ENCODE data around the gene SIT1. TPM values are rescaled to one million over a fixed set of nuclear protein-coding genes. Genes with fewer than 3 reads are reported as not detected.
"Not testable (repeated sequence)": the region's sequence is repeated elsewhere in the genome, so short reads cannot be mapped to it uniquely, and the experiment has no call there.

The SIT1 gene
- polyA plus RNA-seq, 1 experiment = not detected

DNA sequence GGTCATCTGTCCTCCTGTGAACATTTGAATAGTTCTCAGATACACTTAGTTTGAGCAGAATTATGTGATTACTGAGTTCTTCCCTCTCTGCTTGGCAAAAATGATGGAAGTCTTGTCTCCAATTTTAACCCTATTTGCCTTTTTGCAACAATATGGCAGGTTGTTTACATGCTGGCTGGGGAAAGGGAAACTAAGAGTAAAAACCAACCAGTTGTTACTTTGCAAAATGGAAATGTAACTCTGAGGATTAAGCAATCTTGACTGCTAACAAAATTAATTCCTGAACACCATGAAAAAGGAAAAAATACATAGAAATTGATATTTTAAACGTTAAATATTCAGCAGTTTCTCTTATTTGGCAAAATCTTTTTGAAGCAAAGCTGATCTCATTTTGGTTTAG is 11.1 kb downstream of the SIT1 start:
- POLR2A ChIA-PET = no interaction called here
- TF ChIP-seq, protein P1, sequence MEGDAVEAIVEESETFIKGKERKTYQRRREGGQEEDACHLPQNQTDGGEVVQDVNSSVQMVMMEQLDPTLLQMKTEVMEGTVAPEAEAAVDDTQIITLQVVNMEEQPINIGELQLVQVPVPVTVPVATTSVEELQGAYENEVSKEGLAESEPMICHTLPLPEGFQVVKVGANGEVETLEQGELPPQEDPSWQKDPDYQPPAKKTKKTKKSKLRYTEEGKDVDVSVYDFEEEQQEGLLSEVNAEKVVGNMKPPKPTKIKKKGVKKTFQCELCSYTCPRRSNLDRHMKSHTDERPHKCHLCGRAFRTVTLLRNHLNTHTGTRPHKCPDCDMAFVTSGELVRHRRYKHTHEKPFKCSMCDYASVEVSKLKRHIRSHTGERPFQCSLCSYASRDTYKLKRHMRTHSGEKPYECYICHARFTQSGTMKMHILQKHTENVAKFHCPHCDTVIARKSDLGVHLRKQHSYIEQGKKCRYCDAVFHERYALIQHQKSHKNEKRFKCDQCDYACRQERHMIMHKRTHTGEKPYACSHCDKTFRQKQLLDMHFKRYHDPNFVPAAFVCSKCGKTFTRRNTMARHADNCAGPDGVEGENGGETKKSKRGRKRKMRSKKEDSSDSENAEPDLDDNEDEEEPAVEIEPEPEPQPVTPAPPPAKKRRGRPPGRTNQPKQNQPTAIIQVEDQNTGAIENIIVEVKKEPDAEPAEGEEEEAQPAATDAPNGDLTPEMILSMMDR (IDR thresholded peaks at IDR 0.05; ENCODE audit: insufficient read depth, low read depth, low read length) = no peak
- CTCF ChIA-PET = interaction anchor here (0.6 to 1.7 kb wide), 3 partner anchors 19 to 28 kb away, joined by 3 to 8 read pairs (median 3); partner anchors contain the start of gene CCDC107

DNA sequence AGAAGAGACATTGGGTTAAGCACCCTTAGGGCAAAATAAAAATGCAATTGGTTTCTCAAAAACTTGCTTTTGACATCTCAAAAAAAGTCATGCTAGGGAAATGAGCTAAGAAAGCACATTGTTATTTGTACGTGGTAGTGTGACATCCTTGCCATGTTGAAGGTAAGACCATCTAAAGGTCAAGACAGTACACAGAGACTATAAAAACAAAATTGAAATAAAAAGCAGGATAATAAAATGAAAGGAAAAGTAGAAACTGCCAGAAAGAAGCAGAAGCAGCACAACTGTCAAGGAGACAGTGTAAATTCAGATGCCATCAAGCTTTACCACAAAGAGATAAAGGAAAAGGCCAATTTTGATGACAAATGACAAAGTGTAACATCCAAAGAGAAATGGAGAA is 11.5 kb downstream of the SIT1 start:
- H3K36me3 ChIP-seq (ENCODE audit: control insufficient read depth, insufficient read depth, low read length); H3K4me3 ChIP-seq (ENCODE audit: low read depth, low read length); DNase-seq (ENCODE audit: low read depth); H3K27me3 ChIP-seq (ENCODE audit: control insufficient read depth, insufficient read depth, low read length); POLR2A ChIA-PET: not testable (repeated sequence)
- CTCF ChIA-PET = interaction anchor here (1.7 kb wide), 1 partner anchor 28 kb away, joined by 8 read pairs; no protein-coding TSS in a partner anchor

More for the DNA sequence above, 11.1 kb downstream of the SIT1 start:
- DNase-seq (ENCODE audit: low read depth) = no peak
- Histone ChIP-seq H3K4me3 (ENCODE audit: low read depth, low read length) (no peak overlapping the region), H3K36me3 (ENCODE audit: control insufficient read depth, insufficient read depth, low read length) (no peaks in the 10 kb centered on the region), H3K27me3 (ENCODE audit: control insufficient read depth, insufficient read depth, low read length) (no peaks in the 10 kb centered on the region)

DNA sequence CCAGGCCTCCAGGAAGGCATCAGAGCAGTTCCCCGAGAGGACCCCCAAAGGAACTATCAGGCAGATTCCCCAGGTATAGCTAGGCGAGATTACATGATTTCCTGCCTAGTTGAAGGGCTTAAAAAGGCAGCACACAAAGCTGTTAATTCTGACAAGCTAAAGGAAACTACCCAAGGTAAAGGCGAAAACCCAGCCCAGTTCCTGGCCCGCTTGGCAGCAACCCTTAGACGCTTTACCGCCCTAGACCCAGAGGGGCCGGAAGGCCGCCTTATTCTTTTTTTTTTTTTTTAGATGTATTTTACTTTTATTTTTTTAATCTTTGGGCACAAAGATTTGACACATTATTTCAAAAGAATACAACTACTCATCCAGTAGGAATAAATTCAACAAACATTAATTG is 12.0 kb downstream of the SIT1 start:
- H3K4me3 ChIP-seq (ENCODE audit: low read depth, low read length); POLR2A ChIA-PET; H3K36me3 ChIP-seq (ENCODE audit: control insufficient read depth, insufficient read depth, low read length); H3K27me3 ChIP-seq (ENCODE audit: control insufficient read depth, insufficient read depth, low read length); DNase-seq (ENCODE audit: low read depth): not testable (repeated sequence)
- CTCF ChIA-PET = interaction anchor here (0.7 kb wide), 1 partner anchor 12 kb away, joined by 3 read pairs; no protein-coding TSS in a partner anchor

DNA sequence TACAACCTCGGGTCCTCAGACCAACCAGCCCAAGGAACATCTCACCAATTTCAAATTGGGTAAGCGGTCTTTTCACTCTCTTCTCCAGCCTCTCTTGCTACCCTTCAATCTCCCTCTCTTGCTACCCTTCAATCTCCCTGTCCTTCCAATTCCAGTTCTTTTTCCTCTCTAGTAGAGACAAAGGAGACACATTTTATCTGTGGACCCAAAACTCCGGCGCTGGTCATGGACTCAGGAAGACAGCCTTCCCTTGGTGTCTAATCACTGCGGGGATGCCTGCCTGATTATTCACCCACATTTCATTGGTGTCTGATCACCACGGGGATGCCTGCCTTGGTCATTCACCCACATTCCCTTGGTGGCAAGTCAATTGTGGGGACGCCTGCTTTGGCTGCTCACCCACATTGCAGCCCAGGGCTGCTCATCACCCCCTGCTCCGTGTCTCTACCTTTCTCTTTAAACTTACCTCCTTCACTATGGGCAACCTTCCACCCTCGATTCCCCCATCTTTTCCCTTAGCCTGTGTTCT is 13.2 kb downstream of the SIT1 start:
- DNase-seq (ENCODE audit: low read depth); H3K36me3 ChIP-seq (ENCODE audit: control insufficient read depth, insufficient read depth, low read length); H3K27me3 ChIP-seq (ENCODE audit: control insufficient read depth, insufficient read depth, low read length); POLR2A ChIA-PET; H3K4me3 ChIP-seq (ENCODE audit: low read depth, low read length); CTCF ChIA-PET: not testable (repeated sequence)

DNA sequence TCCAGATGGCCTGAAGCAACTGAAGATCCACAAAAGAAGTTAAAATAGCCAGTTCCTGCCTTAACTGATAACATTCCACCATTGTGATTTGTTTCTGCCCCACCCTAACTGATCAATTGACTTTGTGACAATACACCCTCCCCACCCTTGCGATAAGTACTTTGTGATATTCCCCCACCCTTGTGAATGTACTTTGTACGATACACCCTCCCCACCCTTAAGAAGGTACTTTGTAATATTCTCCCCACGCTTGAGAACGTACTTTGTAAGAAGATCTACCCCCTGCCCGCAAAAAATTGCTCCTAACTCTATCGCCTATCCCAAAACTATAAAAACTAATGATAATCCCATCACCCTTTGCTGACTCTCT is 13.9 kb downstream of the SIT1 start:
- DNase-seq (ENCODE audit: low read depth); H3K4me3 ChIP-seq (ENCODE audit: low read depth, low read length); CTCF ChIA-PET; POLR2A ChIA-PET; H3K27me3 ChIP-seq (ENCODE audit: control insufficient read depth, insufficient read depth, low read length); H3K36me3 ChIP-seq (ENCODE audit: control insufficient read depth, insufficient read depth, low read length): not testable (repeated sequence)

DNA sequence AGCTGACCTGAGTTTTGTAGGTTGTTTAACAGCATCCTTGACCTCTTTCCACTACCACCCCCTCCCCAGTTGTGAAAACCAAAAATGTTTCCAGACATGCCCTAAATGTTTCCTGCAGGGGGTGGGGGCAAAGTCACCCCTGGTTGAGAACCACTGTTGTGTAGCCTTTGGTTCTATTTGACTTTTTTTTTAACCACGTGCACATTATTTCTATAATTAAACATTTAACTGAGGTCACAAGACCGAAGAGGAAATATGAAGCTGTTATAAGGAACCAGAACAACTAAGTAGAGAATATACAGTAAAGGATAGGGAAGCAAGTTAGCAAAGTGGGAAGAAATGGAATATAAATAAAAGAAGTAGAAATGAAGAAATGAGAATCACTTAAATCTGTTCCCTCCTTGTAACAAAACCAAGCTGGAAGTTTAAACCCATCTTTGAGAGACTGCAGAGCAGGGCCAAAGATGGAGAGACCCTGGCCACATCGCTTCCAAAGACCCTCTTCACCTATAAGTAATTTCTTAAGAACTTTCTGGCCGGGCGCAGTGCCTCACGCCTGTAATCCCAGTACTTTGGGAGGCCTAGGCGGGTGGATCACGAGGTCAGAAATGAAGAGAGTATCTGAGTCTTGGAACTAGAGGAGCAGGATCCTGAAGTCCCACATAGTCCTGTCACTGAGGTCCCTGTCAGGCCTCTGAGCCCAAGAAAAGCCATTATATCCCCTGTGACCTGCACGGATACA is 14.4 kb downstream of the SIT1 start:
- Histone ChIP-seq H3K27me3 (ENCODE audit: control insufficient read depth, insufficient read depth, low read length) (no peaks in the 10 kb centered on the region), H3K4me3 (ENCODE audit: low read depth, low read length) (no peak overlapping the region), H3K36me3 (ENCODE audit: control insufficient read depth, insufficient read depth, low read length) (no peaks in the 10 kb centered on the region)
- ChIA-PET POLR2A (no interaction called here), CTCF (interaction anchor here (1.0 to 2.5 kb wide), 3 partner anchors 10 to 26 kb away, joined by 3 to 9 read pairs (median 7); no protein-coding TSS in a partner anchor)
- TF ChIP-seq, protein P1 (IDR thresholded peaks at IDR 0.05; ENCODE audit: insufficient read depth, low read depth, low read length) = no peak
- no peak for DNase-seq (ENCODE audit: low read depth)

DNA sequence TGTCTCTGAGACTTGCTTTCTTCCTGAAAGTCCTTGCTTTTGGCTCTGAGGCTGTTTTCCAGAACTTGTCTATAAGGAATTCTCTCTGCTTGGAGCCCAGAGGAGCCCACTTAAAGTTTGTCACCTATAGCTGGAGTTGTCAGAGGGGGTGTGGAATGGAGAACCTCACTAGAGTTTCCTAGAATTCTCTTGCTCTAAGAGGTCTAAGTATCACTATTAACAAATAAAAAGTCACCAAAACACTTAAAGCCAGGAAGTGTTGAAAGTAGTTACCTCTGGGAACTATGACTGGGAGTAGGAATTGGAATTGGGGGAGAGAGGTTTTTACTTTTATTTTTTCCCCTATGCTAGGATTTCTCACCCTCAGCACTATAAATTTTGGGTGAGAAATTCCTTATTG is 15.0 kb downstream of the SIT1 start:
- no peak for DNase-seq (ENCODE audit: low read depth)
- Histone ChIP-seq H3K27me3 (ENCODE audit: control insufficient read depth, insufficient read depth, low read length) (no peaks in the 10 kb centered on the region), H3K36me3 (ENCODE audit: control insufficient read depth, insufficient read depth, low read length) (no peaks in the 10 kb centered on the region), H3K4me3 (ENCODE audit: low read depth, low read length) (no peak overlapping the region)
- ChIA-PET POLR2A (no interaction called here), CTCF (interaction anchor here (1.0 to 2.5 kb wide), 3 partner anchors 11 to 25 kb away, joined by 3 to 9 read pairs (median 7); no protein-coding TSS in a partner anchor)
- TF ChIP-seq, protein P1 (IDR thresholded peaks at IDR 0.05; ENCODE audit: insufficient read depth, low read depth, low read length) = no peak
